Measurements from ENCODE around the gene ARHGDIA.
A peak's percentile ranks its signal among the peaks of the same experiment; 100 is the strongest.

ARHGDIA gene

GRCh38 chr17:81885869-81886548, 14.9 kb upstream of the ARHGDIA start:
- DNase-seq: no peak

GRCh38 chr17:81885454-81885853, 14.3 kb upstream of the ARHGDIA start:
- no peak for DNase-seq

DNA sequence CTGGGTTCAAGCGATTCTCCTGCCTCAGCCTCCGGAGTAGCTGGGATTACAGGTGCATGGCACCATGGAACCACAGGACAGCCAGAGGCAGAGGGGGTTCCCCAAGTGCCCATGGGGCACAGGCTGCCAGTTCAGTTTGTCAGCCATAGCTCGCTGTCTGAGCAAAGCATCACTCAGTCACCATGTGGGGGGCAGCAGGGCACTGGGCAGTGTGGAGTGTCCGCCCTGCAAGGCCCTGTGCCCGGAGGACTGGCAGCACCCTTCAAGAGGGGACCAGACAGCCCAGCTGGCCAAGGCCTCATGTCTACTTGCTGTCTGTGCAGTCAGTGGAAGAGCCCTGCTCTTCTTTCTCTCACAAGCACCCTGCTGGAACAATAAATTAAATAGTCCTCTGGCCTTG, 13.8 kb upstream of the ARHGDIA start:
- DNase-seq: no peak

DNA sequence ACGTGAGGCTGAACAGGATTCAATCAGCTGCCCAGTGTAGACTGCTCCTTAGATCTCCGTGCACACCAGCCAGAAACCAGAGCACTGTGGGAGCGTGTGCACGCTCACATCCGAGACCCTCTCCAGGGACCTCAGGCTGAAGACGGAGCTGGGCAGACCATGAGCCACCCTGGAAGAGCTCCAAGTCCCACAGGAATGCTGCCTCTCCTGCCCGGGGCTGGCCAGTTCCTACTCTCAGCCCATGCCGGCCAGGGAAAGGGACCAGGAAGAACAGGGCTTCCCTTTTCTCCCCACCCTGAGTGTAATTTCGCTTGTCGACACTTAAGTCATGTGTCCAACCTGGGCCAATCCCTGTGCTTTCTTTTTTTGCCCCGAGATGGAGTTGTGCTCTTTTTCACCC, 13.4 kb upstream of the ARHGDIA start:
- DNase-seq: no peak

- DNase-seq: no peak
These were observed 8.0 kb upstream of the ARHGDIA start for GRCh38 chr17:81879121-81879520.

- no peak for DNase-seq
These were observed 7.2 kb upstream of the ARHGDIA start for GRCh38 chr17:81878294-81878693.

- no peak for DNase-seq
These were observed 6.4 kb upstream of the ARHGDIA start for GRCh38 chr17:81877569-81877968.

GRCh38 chr17:81871387-81872230, 472 bp upstream of the ARHGDIA start:
- DNase-seq: peak; percentile 54 to 88

DNA sequence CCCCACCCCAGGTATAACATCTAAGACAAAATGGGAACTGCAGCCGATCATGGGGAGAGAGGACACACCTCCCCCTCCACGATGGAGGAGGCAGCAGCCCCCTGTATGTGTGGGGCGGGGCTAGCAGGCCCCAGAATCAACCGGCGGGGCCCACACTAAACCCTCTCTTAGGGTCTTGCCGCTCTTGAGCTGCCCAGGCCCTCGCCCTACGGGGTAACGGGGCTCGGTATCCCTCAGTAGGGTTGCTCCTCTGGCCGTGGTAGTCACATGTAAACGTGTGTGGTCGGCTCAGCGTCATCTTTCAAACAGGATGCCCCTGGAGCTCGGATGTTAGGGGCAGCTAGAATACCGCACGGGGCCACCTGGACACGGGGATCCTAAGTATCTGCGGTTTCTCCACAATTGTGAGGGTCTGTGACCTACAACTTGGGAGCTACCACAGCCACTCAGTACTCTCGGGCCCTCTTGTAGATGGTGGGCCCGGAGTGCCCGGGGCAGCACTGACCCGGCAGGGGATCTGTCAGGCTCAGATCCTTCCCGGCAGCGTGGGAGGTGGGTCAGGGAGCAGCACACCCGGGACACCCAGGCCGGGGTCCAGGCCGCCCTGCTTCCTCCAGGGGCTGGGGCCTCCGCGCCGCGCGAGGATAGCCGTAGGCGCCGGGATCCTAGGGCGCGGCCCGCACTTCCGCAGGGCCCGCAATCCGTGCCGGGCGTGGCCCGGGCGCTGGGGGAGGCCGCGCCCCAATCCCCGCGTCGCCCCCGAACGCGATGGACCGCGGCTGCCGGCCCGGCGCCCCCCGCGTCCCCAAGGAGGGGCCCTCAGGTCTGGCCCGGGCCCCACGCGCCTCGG, 781 bp downstream of the ARHGDIA start:
- DNase-seq: peak in 1 of 2 donors; percentile 26

- DNase-seq: peak in 1 of 2 donors; percentile 12
These were observed 1.7 kb downstream of the ARHGDIA start for GRCh38 chr17:81869221-81870130.

GRCh38 chr17:81868674-81869220, 2.4 kb downstream of the ARHGDIA start:
- no peak for DNase-seq

GRCh38 chr17:81867991-81868673, 3.0 kb downstream of the ARHGDIA start:
- no peak for DNase-seq

DNA sequence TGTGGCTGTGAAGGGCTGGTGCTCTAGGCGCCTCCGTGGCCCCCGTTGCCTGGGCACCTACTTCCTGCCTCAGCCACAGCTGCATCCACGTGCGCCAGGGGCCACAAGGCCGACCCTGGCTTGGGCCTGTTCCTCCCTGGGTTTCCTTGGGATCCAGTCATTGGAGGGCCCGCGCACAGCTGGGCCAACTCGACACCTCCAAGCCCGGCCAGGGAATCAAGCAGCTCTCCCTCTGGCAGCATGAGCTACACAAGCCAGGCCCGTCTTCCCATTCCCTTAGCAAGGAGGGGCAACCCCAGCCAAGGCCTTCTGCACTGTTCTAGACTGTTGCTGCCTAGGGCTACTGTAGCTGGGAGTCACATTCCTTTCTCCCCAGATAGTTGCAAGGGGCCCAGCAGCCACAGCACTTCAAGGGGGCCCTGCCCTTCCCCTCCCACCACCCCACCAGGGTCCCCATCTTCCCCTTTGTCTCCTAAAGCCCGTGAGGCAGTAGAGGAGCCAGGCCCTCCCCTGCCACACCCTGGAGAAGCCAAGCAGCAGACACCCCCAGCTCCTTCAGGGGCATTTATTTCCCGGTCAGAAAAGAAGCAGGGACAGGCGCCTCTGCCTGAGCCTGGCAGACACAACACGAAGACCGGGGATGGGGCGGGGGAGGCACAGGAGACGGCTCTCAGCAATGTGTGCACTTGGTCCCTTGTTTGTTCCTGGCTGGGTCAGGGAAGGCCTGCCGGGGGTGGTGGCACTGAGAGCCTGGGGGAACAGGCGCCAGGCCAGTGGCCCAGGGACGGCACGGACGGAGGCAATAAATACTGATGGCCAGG, 3.8 kb downstream of the ARHGDIA start:
- DNase-seq: no peak

- DNase-seq: no peak
These were observed 4.5 kb downstream of the ARHGDIA start for GRCh38 chr17:81866440-81867169.

DNA sequence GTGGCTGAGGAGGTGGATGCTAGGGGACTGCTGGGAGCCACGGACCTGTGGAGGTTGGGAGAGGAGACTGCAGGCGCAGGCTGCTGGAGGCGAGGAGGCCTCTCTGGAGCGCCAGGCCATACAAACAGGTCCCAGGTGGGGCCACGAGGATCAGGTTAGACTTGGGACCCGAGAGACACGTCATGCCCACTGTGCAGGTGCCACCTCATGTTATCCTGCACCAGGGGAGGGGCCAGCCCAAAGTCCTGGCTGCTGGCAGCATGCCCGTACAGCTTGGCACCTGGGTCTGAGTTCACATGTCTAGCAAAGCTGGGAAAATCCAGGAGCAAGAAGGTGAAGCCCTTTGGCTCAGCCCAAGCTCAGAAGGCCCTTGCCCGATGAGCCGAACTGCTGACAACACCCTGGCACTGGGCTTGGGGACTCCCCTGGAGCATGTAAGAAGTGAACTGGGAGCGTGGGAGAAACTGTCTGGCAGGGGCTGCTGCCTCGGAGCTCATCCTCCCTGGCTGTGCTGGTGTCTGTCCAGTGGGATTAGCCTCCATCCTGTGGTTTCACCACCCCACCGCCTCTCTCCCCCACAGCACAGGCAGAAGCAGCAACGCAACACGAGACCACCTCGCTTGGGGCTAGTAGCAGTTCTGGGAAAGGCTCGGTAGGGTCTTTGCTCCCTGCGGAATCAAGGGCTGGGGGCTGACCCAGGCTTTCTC, 5.3 kb downstream of the ARHGDIA start:
- no peak for DNase-seq

GRCh38 chr17:81865358-81865732, 5.8 kb downstream of the ARHGDIA start:
- no peak for DNase-seq

GRCh38 chr17:81863833-81864768, 7.0 kb downstream of the ARHGDIA start:
- no peak for DNase-seq

- DNase-seq: no peak
These were observed 7.9 kb downstream of the ARHGDIA start for GRCh38 chr17:81863123-81863675.
